Activated B cell treated with CpG ODN at 0.5 μM for 24 hours (primary cell): ENCODE data around the gene HS6ST3. TPM values are rescaled to one million over a fixed set of nuclear protein-coding genes. Genes with fewer than 3 reads are reported as not detected.

Source experiments
- ATAC-seq: fragments of 200-7000 bp; cut with Tn5 transposase; one replicate; pipeline ENCODE4 v1.10.0; 2021; ENCODE audit warnings: low read depth, mild to moderate bottlenecking, moderate library complexity
- CTCF ChIA-PET: fragments of 350-600 bp; sonication (Branson Sonifier 250); formaldehyde crosslinking; loops from one replicate; lab custom pipeline; 2021; ENCODE audit warnings: antibody characterized with exemption; lab: Charles Lee
- POLR2A ChIA-PET: fragments of 350-600 bp; sonication (Branson Sonifier 250); formaldehyde crosslinking; loops from one replicate; lab custom pipeline; 2021; ENCODE audit warnings: antibody characterized with exemption; lab: Charles Lee
- DNase-seq: peaks from one replicate; pipeline ENCODE4 v3.0.0; 2022
- H3K27ac Mint-ChIP-seq: one replicate; pipeline ENCODE4 v1.8.0; 2020; ENCODE audit warnings: mixed read lengths
- H3K27me3 Mint-ChIP-seq: one replicate; pipeline ENCODE4 v1.8.0; 2021; ENCODE audit warnings: mixed read lengths
- H3K36me3 Mint-ChIP-seq: one replicate; pipeline ENCODE4 v1.8.0; 2021; ENCODE audit warnings: low read depth, mixed read lengths
- H3K4me1 Mint-ChIP-seq: one replicate; pipeline ENCODE4 v1.8.0; 2021; ENCODE audit warnings: mixed read lengths
- H3K4me3 Mint-ChIP-seq: one replicate; pipeline ENCODE4 v1.8.0; 2020; ENCODE audit warnings: mild to moderate bottlenecking, mixed read lengths
- H3K9me3 Mint-ChIP-seq: one replicate; pipeline ENCODE4 v1.8.0; 2020; ENCODE audit warnings: mixed read lengths
- intact Hi-C: fragments of 100-400 bp; cut with micrococcal nuclease; formaldehyde crosslinking; loops from one replicate; pipeline ENCODE4 v1.15.1; 2024
- total RNA-seq: library from RNA; stranded (reverse); gene quantifications from 2 replicates; pipeline ENCODE4 v1.2.3, GENCODE V29; 2022
- TF ChIP-seq, protein P1 (sequence below): fragments of 200-600 bp; IDR thresholded peaks from one replicate; pipeline ENCODE4 v1.8.0; 2022; ENCODE audit warnings: antibody characterized with exemption, mild to moderate bottlenecking

HS6ST3 gene
- total RNA-seq, 1 donor from 2014 or later, result not detected

DNA sequence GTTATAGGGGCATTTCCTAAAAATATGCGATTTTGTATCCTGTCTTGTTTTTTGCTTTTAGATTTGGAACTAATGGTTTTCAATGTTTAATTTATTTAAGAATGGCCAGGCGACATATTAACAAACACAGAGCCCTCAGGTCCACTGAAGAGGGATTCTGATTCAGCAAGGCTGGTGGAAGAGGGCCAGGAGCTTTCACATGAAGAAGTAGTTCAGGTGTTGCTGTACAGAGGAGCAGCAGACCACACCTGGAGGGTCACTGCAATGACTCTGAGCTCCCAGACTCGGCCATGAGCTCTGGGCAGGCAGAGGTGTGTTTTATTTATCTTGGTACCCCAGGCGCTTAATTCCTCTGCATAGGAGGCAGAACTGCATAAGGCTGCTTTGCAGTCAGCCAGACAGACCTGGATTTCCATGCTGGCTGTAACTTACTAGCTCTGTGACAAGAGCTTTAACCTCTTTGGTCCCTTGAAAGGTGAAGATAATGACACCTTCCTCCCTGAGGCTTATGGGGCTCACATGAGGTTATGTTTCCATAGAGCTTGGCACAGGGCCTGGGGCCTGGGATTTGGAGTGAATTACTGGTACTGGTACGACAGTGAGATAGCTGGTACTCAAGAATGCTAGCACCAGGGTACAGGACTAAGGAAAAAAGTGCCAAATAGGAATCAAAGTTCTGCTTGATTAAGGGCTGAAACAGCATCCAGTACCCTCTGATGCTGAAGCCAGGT lies 719.6 kb downstream of the HS6ST3 start:
- TF ChIP-seq, protein P1, sequence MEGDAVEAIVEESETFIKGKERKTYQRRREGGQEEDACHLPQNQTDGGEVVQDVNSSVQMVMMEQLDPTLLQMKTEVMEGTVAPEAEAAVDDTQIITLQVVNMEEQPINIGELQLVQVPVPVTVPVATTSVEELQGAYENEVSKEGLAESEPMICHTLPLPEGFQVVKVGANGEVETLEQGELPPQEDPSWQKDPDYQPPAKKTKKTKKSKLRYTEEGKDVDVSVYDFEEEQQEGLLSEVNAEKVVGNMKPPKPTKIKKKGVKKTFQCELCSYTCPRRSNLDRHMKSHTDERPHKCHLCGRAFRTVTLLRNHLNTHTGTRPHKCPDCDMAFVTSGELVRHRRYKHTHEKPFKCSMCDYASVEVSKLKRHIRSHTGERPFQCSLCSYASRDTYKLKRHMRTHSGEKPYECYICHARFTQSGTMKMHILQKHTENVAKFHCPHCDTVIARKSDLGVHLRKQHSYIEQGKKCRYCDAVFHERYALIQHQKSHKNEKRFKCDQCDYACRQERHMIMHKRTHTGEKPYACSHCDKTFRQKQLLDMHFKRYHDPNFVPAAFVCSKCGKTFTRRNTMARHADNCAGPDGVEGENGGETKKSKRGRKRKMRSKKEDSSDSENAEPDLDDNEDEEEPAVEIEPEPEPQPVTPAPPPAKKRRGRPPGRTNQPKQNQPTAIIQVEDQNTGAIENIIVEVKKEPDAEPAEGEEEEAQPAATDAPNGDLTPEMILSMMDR, result no peak
- Mint-ChIP-seq H3K27me3 (no peaks in the 10 kb centered on the region), H3K9me3 (peaks cover 7% of the 10 kb centered on the region), H3K4me3 (no peak overlapping the region), H3K4me1 (no peaks in the 10 kb centered on the region), H3K36me3 (no peaks in the 10 kb centered on the region), H3K27ac (no peak overlapping the region)
- intact Hi-C loops, result no loop called here
- DNase-seq (no peak), ATAC-seq (no peak)
- POLR2A ChIA-PET, result no interaction called here
- CTCF ChIA-PET, result no interaction called here

DNA sequence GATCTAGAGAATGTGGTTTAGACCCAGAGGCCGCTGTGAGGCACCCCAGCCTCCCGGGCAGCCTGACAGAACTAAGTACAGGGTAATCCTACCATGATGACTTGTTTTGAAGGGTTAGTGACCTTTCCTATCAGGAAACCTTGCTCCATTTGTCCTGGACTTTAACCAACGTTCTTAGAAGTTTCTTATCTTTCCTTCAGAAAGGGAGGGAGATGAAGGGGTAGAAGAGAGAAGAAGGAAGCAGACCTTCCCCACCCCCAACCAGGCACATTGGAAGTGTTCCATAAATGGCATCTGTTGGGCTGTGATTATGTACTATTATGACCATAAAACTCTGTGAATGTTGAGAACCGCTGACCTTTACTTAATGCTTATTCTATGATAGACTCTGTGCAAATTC lies 720.2 kb downstream of the HS6ST3 start:
- intact Hi-C loops, result no loop called here
- no peaks in the 10 kb centered on the region for H3K36me3 Mint-ChIP-seq
- no peak overlapping the region for H3K27ac Mint-ChIP-seq
- CTCF ChIA-PET, result no interaction called here
- no peak overlapping the region for H3K4me3 Mint-ChIP-seq
- peaks cover 8% of the 10 kb centered on the region for H3K9me3 Mint-ChIP-seq
- DNase-seq (no peak), ATAC-seq (no peak)
- TF ChIP-seq, protein P1, result no peak
- POLR2A ChIA-PET, result no interaction called here
- no peaks in the 10 kb centered on the region for H3K27me3 Mint-ChIP-seq
- no peaks in the 10 kb centered on the region for H3K4me1 Mint-ChIP-seq

DNA sequence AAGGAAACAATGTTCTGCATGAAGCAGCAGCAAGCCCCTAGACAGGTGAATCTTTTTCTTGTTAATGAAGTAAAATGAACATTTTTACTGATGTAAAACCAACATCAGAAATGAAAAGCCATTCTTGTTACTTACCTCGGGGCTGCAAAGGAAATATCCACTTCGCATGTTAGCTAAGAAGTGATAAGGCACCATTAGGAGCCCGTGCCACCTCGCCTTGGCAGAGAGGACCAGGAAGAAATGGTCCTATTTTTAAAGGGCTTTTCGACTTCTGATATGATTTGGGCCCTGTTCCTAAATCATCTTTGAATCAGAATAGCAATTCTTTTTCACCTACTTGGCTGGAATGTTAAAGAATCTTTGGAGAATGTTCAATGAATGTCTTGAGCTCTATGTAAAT lies 721.1 kb downstream of the HS6ST3 start:
- POLR2A ChIA-PET, result no interaction called here
- CTCF ChIA-PET, result no interaction called here
- peaks cover 8% of the 10 kb centered on the region for H3K9me3 Mint-ChIP-seq

DNA sequence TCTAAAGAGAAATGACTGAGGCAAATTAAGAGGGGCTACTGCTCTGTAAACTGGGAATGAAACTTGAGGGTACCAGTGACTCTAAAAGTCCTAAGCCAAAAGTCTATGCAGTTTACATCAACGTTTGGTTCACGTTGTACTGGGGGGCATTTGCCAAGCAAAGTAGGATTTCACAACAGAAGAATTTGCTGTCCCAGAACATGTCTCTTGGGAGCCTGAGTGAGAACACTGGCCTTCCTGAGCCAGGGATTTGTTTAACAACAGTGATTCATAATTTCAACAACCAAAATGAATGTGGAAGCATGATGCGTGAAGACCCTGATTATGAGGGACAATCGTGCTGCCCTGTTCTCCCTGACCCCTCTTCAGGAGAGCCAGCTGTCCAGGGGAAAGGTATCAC lies 726.4 kb downstream of the HS6ST3 start:
- Mint-ChIP-seq H3K36me3 (no peaks in the 10 kb centered on the region), H3K27me3 (no peaks in the 10 kb centered on the region), H3K27ac (no peak overlapping the region), H3K4me1 (no peaks in the 10 kb centered on the region), H3K4me3 (no peak overlapping the region), H3K9me3 (peaks cover 8% of the 10 kb centered on the region)
- ChIA-PET POLR2A (no interaction called here), CTCF (no interaction called here)
- TF ChIP-seq, protein P1, result no peak
- ATAC-seq (no peak), DNase-seq (no peak)
- intact Hi-C loops, result no loop called here

More for the DNA sequence above, 721.1 kb downstream of the HS6ST3 start:
- H3K4me1 Mint-ChIP-seq, result no peaks in the 10 kb centered on the region
- intact Hi-C loops, result no loop called here
- H3K27ac Mint-ChIP-seq, result no peak overlapping the region
- DNase-seq (no peak), ATAC-seq (no peak)
- no peaks in the 10 kb centered on the region for H3K27me3 Mint-ChIP-seq
- TF ChIP-seq, protein P1, result no peak
- no peaks in the 10 kb centered on the region for H3K36me3 Mint-ChIP-seq
- no peak overlapping the region for H3K4me3 Mint-ChIP-seq

DNA sequence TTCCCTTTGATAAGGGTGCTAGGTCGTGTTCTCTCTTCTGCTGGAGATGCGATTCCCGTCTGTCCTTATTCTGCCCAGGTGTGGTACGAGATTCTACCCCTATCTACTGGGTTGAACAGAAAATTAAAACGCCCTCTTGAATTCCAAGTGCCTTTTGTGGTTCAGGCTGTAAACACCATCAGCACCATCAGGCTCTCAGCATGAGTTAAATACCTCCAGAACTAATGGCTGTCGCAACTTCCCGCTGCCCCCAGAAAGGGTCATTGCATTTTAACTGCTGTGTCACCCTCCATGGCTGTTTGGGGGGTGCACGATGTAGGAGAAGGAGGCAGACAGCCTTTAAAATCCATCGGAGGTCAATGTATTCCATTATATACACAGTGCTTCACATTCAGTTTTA lies 727.0 kb downstream of the HS6ST3 start:
- no peak overlapping the region for H3K27ac Mint-ChIP-seq
- TF ChIP-seq, protein P1, result no peak
- peaks cover 8% of the 10 kb centered on the region for H3K9me3 Mint-ChIP-seq
- DNase-seq (no peak), ATAC-seq (no peak)
- intact Hi-C loops, result no loop called here
- no peaks in the 10 kb centered on the region for H3K27me3 Mint-ChIP-seq
- H3K36me3 Mint-ChIP-seq, result no peaks in the 10 kb centered on the region
- ChIA-PET POLR2A (no interaction called here), CTCF (interaction anchor here (2.4 kb wide), 1 partner anchor 797 kb away, joined by 9 read pairs; no protein-coding TSS in a partner anchor)
- no peaks in the 10 kb centered on the region for H3K4me1 Mint-ChIP-seq
- H3K4me3 Mint-ChIP-seq, result no peak overlapping the region
